ENCODE measurements around the gene CDK18.

The CDK18 gene

DNA sequence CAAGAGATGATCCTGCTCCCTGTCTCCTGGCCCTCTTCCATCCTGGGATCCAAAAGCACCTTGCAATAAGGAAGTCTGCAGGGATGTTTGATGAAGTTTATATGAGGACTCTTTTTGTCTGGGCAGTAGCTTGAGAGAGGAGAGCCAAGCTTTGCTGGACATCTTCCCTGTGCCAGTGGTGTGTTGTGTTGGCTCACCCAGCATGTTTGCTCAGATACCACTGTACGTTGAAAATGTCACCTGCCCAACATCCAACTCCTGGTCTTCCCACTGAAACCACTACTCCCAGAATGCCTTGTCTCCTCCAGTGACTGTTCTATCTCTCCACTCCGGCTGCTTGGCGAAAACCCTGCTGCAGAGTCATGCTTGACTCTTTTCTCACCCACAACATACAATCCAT is 12.8 kb downstream of the CDK18 start:
- TF ChIP-seq, protein P1, sequence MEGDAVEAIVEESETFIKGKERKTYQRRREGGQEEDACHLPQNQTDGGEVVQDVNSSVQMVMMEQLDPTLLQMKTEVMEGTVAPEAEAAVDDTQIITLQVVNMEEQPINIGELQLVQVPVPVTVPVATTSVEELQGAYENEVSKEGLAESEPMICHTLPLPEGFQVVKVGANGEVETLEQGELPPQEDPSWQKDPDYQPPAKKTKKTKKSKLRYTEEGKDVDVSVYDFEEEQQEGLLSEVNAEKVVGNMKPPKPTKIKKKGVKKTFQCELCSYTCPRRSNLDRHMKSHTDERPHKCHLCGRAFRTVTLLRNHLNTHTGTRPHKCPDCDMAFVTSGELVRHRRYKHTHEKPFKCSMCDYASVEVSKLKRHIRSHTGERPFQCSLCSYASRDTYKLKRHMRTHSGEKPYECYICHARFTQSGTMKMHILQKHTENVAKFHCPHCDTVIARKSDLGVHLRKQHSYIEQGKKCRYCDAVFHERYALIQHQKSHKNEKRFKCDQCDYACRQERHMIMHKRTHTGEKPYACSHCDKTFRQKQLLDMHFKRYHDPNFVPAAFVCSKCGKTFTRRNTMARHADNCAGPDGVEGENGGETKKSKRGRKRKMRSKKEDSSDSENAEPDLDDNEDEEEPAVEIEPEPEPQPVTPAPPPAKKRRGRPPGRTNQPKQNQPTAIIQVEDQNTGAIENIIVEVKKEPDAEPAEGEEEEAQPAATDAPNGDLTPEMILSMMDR (IDR thresholded peaks at IDR 0.05; ENCODE audit: low read depth, low read length): no peak
- no peak overlapping the region for H3K4me3 ChIP-seq (ENCODE audit: low read depth, low read length)
- DNase-seq (ENCODE audit: low read depth, low spot score): no peak
- in situ Hi-C loops (cut with HindIII; ENCODE audit: low sequenced_read_pairs): no loop called here

DNA sequence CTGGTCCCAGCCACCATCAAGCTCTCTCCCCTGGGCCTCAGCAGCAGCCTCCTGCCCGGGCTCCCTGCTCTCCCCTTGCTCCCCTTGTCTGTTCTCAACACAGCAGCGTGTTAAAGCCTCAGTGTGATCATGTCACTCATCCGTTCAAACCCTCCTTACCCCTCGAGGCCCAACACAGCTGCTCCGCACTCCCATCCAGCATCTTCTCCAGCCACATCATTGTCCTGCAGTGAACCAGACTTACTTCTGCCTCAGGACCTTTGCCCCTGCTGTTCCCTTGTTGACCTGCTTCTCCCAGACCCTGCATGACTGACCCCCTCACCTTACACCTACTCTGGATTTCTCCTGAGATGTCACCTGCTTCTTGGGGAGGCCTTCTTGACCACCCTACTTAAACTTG is 13.3 kb downstream of the CDK18 start:
- TF ChIP-seq, protein P1 (IDR thresholded peaks at IDR 0.05; ENCODE audit: low read depth, low read length): no peak
- in situ Hi-C loops (cut with HindIII; ENCODE audit: low sequenced_read_pairs): no loop called here

DNA sequence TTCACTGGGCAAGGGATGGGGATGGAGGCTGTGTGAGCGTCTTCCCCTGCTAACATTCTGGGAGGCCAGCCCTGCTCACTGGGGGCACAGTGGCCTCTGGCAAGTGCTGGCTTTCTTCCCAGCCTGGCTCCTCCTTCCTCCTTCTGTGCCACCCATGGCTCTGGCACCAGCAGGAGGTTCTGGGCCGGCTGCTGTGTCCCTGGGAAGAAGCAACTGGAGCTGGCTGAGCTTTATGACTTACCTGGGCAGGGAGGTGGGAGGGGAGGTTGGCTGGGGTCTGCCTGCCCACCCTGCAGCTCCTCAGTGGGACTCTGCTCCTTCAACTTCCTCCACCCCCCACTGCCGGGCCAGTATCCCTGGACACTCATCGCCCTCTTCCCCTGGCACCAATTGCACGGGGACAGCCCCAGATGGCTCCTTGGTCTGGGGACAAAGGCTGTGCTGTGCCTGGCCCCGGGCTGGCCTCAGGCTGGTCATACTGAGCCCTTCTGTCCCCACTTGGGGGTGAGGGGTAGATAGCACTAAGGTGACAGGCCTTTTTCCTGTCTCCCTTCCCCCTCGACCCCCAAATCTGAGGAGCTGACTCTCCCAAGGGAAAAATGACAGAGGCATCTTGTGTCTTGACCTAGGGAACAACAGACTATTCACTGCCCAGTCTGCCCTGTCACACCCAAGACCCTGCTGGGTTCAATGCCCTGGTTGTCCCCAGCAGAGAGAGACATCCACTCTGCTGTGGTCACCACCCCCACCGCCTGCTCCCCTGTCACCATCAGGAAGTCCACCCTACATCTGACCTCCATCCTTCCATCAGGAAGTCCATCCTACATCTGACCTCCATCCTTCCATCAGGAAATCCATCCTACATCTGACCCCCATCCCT is 14.4 kb downstream of the CDK18 start:
- H3K4me3 ChIP-seq (ENCODE audit: low read depth, low read length): no peak overlapping the region
- no peak for DNase-seq (ENCODE audit: low read depth, low spot score)
- TF ChIP-seq, protein P1 (IDR thresholded peaks at IDR 0.05; ENCODE audit: low read depth, low read length): no peak
- in situ Hi-C loops (cut with HindIII; ENCODE audit: low sequenced_read_pairs): no loop called here

More for the DNA sequence above, 13.3 kb downstream of the CDK18 start:
- DNase-seq (ENCODE audit: low read depth, low spot score): no peak
- H3K4me3 ChIP-seq (ENCODE audit: low read depth, low read length): no peak overlapping the region

DNA sequence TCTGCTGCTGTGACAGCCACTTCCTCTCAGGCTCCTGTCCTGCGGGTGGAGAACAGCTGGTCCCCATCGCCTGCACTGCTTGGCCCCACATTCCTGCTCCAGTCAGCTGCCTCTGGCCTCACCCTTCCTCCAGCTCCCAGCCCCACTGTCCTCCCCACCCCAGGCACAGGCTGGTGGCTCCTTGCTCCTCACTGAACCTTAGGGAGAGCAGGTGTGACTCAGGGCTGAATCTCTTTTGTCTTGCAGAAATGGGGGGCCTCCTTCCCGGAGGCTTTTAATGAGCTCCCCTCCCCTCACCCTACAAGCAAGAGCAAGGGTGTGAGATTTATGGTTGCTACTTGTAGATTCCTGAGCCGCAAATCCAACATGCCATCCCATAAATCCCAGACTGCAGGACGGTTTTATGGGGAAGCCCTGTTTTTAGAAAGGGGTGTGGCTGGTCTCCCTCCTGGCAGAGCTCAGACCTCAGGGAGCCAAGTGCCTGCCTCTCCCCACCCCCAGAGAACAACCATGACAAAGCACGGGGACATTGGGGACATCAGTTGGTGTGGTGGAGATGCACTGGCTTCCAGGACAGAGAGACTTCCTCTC is 15.2 kb downstream of the CDK18 start:
- TF ChIP-seq, protein P1 (IDR thresholded peaks at IDR 0.05; ENCODE audit: low read depth, low read length): no peak
- in situ Hi-C loops (cut with HindIII; ENCODE audit: low sequenced_read_pairs): no loop called here
- H3K4me3 ChIP-seq (ENCODE audit: low read depth, low read length): no peak overlapping the region
- no peak for DNase-seq (ENCODE audit: low read depth, low spot score)

DNA sequence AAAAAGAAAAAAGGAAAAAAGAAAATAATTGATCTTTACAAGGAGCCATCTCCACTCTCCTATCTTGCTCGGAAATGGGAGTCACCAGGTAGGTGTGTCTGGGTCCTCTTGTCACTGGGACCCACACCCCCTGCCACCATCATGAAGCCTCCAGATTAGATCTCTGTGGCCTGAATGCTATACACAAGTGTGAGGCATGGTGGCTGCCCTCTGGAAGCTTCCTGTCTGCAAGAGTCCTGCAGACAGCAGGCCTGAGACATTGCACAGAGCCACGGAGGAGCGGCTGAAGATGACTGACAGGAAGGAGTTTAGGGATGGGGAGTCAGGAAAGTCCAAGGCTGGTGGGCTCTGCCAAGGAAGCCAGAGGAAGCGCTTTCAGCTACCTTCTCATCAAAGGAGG is 16.2 kb downstream of the CDK18 start:
- no peak overlapping the region for H3K4me3 ChIP-seq (ENCODE audit: low read depth, low read length)
- no peak for DNase-seq (ENCODE audit: low read depth, low spot score)
- in situ Hi-C loops (cut with HindIII; ENCODE audit: low sequenced_read_pairs): no loop called here
- TF ChIP-seq, protein P1 (IDR thresholded peaks at IDR 0.05; ENCODE audit: low read depth, low read length): no peak

DNA sequence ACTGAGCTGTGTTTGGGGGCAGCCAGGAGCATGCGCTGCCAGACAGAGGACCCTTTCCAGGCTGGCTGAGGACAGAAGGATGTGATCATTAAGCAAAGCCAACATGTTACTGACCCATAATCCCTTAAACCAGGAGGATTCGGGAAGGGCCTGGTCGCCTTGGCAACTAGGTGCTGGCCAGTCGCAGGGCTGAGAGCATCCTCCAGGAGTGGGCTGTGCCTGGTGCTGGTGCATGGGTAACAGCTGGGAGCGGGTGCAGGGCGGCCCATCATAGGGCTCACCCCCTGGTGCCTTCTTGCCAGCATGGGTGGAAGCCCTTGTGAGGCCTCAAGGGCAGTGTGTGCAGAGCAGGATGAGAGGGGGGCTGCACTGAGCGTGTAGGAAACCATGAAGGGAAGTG is 17.2 kb downstream of the CDK18 start:
- no peak for DNase-seq (ENCODE audit: low read depth, low spot score)
- TF ChIP-seq, protein P1 (IDR thresholded peaks at IDR 0.05; ENCODE audit: low read depth, low read length): no peak
- in situ Hi-C loops (cut with HindIII; ENCODE audit: low sequenced_read_pairs): no loop called here
- H3K4me3 ChIP-seq (ENCODE audit: low read depth, low read length): no peak overlapping the region

Measured in astrocyte of the spinal cord (primary cell).